ENCODE measurements around the gene DNAH5.

The DNAH5 gene

DNA sequence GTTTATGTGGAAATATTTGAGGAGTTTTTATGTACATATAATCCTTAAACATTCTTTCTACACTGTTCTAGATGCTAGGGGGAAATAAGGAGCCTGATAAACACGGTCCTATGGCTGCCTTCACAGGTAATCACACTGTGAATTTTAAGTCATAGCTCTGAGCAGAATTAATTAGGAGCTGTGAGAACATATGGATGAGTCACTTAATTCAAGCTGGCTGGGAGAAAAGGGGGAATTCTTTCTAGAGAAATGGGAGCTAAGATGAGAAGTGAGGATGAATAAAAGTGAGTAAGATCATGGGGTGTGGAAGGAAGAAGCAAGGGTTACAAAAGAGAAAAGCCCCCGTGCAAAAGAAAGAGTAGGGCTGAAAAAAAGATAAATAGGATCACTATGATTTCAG, 290.8 kb downstream of the DNAH5 start:
- H3K27ac ChIP-seq = no peak overlapping the region
- H3K9me3 ChIP-seq = no peaks in the 10 kb centered on the region
- H3K4me3 ChIP-seq (ENCODE audit: low read depth in 1 of 2, low read length in 1 of 2) = no peak overlapping the region
- TF ChIP-seq, protein P1, sequence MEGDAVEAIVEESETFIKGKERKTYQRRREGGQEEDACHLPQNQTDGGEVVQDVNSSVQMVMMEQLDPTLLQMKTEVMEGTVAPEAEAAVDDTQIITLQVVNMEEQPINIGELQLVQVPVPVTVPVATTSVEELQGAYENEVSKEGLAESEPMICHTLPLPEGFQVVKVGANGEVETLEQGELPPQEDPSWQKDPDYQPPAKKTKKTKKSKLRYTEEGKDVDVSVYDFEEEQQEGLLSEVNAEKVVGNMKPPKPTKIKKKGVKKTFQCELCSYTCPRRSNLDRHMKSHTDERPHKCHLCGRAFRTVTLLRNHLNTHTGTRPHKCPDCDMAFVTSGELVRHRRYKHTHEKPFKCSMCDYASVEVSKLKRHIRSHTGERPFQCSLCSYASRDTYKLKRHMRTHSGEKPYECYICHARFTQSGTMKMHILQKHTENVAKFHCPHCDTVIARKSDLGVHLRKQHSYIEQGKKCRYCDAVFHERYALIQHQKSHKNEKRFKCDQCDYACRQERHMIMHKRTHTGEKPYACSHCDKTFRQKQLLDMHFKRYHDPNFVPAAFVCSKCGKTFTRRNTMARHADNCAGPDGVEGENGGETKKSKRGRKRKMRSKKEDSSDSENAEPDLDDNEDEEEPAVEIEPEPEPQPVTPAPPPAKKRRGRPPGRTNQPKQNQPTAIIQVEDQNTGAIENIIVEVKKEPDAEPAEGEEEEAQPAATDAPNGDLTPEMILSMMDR (IDR thresholded peaks at IDR 0.05) = no peak
- H3K4me1 ChIP-seq (ENCODE audit: control insufficient read depth in 1 of 2, insufficient read depth in 1 of 2, low read depth in 1 of 2, low read length in 1 of 2) = no peaks in the 10 kb centered on the region
- H3K27me3 ChIP-seq = no peaks in the 10 kb centered on the region
- no peaks in the 10 kb centered on the region for H3K36me3 ChIP-seq

- no peaks in the 10 kb centered on the region for H3K36me3 ChIP-seq
- H3K4me1 ChIP-seq (ENCODE audit: control insufficient read depth in 1 of 2, insufficient read depth in 1 of 2, low read depth in 1 of 2, low read length in 1 of 2) = no peaks in the 10 kb centered on the region
- H3K4me3 ChIP-seq (ENCODE audit: low read depth in 1 of 2, low read length in 1 of 2) = no peak overlapping the region
- no peaks in the 10 kb centered on the region for H3K9me3 ChIP-seq
- TF ChIP-seq, protein P1 (IDR thresholded peaks at IDR 0.05) = no peak
- H3K27me3 ChIP-seq = no peaks in the 10 kb centered on the region
- H3K27ac ChIP-seq = no peak overlapping the region
These were observed 294.8 kb downstream of the DNAH5 start for GRCh38 chr5:13649656-13650055.

GRCh38 chr5:13648822-13649221, 295.7 kb downstream of the DNAH5 start:
- no peaks in the 10 kb centered on the region for H3K9me3 ChIP-seq
- no peaks in the 10 kb centered on the region for H3K27me3 ChIP-seq
- TF ChIP-seq, protein P1 (IDR thresholded peaks at IDR 0.05) = no peak
- H3K4me1 ChIP-seq (ENCODE audit: control insufficient read depth in 1 of 2, insufficient read depth in 1 of 2, low read depth in 1 of 2, low read length in 1 of 2) = no peaks in the 10 kb centered on the region
- no peak overlapping the region for H3K4me3 ChIP-seq (ENCODE audit: low read depth in 1 of 2, low read length in 1 of 2)
- no peak overlapping the region for H3K27ac ChIP-seq
- no peaks in the 10 kb centered on the region for H3K36me3 ChIP-seq

GRCh38 chr5:13643734-13644133, 300.8 kb downstream of the DNAH5 start:
- no peaks in the 10 kb centered on the region for H3K9me3 ChIP-seq
- TF ChIP-seq, protein P1 (IDR thresholded peaks at IDR 0.05) = no peak
- no peak overlapping the region for H3K27ac ChIP-seq
- no peaks in the 10 kb centered on the region for H3K27me3 ChIP-seq
- H3K36me3 ChIP-seq = no peaks in the 10 kb centered on the region
- H3K4me1 ChIP-seq (ENCODE audit: control insufficient read depth in 1 of 2, insufficient read depth in 1 of 2, low read depth in 1 of 2, low read length in 1 of 2) = no peaks in the 10 kb centered on the region
- no peak overlapping the region for H3K4me3 ChIP-seq (ENCODE audit: low read depth in 1 of 2, low read length in 1 of 2)

GRCh38 chr5:13643196-13643595, 301.3 kb downstream of the DNAH5 start:
- Histone ChIP-seq H3K4me3 (ENCODE audit: low read depth in 1 of 2, low read length in 1 of 2) (no peak overlapping the region), H3K27me3 (no peaks in the 10 kb centered on the region), H3K9me3 (no peaks in the 10 kb centered on the region)

More at GRCh38 chr5:13643196-13643595, 301.3 kb downstream of the DNAH5 start:
- Histone ChIP-seq H3K27ac (no peak overlapping the region), H3K4me1 (ENCODE audit: control insufficient read depth in 1 of 2, insufficient read depth in 1 of 2, low read depth in 1 of 2, low read length in 1 of 2) (no peaks in the 10 kb centered on the region), H3K36me3 (no peaks in the 10 kb centered on the region)
- TF ChIP-seq, protein P1 (IDR thresholded peaks at IDR 0.05) = no peak
